Mammary epithelial cell (primary cell): Measurements from ENCODE around the gene GLDN.

Experiments
- EZH2 ChIP-seq: IDR thresholded peaks from 2 replicates; pipeline ENCODE4 v1.6.1; 2012; ENCODE audit warnings: low read length, inconsistent platforms, borderline replicate concordance
- TF ChIP-seq, protein P1 (sequence below), 2 donors: IDR thresholded peaks in 1 of 2; conservative IDR thresholded peaks in 1 of 2; 2 replicates each; pipeline ENCODE4 v1.5.1; 2011 to 2012; ENCODE audit warnings: inconsistent platforms in 2 of 2, low read length in 2 of 2, mild to moderate bottlenecking in 2 of 2, control low read depth in 1 of 2, low read depth in 1 of 2; ENCODE audit not compliant: insufficient read depth in 1 of 2; ENCODE audit errors: extremely low read depth in 1 of 2

DNA sequence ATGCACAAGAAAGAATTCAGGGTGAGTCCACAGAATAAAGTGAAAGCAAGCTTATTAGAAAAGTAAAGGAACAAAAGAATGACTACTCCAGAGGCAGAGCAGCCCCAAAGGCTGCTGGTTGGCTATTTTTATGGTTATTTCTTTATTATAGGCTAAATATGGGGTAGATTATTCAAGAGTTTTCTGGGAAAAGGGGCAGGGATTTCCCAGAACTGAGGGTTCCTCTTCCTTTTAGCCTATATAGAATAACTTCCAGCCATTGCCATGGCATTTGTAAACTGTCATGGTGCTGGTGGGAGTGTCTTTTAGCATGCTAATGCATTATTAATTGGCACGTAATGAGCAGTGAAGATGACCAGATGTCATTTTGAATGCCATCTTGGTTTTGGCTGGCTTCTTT is 13.6 kb downstream of the GLDN start:
- TF ChIP-seq, protein P1, sequence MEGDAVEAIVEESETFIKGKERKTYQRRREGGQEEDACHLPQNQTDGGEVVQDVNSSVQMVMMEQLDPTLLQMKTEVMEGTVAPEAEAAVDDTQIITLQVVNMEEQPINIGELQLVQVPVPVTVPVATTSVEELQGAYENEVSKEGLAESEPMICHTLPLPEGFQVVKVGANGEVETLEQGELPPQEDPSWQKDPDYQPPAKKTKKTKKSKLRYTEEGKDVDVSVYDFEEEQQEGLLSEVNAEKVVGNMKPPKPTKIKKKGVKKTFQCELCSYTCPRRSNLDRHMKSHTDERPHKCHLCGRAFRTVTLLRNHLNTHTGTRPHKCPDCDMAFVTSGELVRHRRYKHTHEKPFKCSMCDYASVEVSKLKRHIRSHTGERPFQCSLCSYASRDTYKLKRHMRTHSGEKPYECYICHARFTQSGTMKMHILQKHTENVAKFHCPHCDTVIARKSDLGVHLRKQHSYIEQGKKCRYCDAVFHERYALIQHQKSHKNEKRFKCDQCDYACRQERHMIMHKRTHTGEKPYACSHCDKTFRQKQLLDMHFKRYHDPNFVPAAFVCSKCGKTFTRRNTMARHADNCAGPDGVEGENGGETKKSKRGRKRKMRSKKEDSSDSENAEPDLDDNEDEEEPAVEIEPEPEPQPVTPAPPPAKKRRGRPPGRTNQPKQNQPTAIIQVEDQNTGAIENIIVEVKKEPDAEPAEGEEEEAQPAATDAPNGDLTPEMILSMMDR (conservative IDR thresholded peaks at IDR 0.05 in 1 of 2, IDR thresholded peaks at IDR 0.05 in 1 of 2; ENCODE audit: extremely low read depth in 1 of 2, insufficient read depth in 1 of 2, low read depth in 1 of 2, low read length in 2 of 2) = no peak
- TF ChIP-seq EZH2 = no peak
